DMS 273 (cell line): ENCODE measurements around the gene CUTC.
"Not testable (repeated sequence)": the region's sequence is repeated elsewhere in the genome, so short reads cannot be mapped to it uniquely, and the experiment has no call there.

ENCODE experiments used
- DNase-seq: peaks from one replicate; lab custom pipeline; 2025; ENCODE audit not compliant: unreplicated experiment; lab: John Stamatoyannopoulos, UW

CUTC gene

GRCh38 chr10:99742254-99742653 is 10.2 kb downstream of the CUTC start:
- DNase-seq: no peak

- no peak for DNase-seq
These were observed 10.7 kb downstream of the CUTC start for GRCh38 chr10:99742701-99743100.

DNA sequence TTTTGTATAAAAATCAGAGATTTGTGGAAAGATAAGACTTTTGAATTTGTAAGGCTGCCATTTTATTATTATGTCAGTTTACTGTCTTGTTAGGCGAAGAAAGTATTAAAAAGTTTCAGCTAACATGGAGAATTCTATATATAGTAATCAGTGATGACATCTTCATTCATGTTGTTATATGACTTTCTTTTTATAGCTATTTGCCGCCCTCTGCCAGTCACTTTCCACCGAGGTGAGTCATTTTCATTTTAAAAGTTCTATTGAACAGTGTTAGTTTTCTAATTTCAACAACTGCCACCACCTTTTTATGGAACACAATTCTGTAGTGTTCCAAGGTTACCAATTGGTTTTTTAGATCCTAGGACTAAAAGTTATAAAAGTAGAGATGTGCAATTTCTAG is 11.8 kb downstream of the CUTC start:
- no peak for DNase-seq

- DNase-seq: not testable (repeated sequence)
These were observed 14.1 kb downstream of the CUTC start for GRCh38 chr10:99746166-99746565.

DNA sequence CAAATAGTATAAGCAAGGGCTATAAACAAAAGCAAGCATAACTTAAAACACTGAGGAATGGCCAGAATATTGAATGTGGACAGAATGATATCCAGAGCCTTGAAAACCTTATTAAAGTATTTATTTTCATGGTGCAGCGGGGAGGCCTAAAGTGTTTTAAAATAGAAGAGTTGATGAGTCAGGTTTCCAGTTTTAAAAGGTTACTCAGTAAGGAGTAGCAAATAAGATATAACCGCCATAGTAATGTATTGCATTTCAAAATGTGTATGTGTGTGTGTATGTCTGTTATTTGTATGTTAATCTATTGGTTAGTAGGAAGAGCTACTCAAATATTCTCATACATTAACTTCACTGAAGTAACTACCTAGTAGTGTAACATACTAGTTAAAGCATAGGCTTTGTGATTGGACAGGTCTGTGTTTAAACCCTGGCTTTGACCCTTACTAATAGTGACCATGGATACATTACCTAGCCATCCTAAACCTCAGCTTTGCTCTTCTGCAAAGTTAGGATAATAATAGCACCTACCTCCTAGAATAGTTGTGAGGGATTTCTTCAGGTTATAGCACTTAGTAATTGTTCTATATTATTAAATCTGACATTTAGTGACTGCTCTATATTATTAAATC is 16.9 kb downstream of the CUTC start:
- no peak for DNase-seq

- no peak for DNase-seq
These were observed 18.6 kb downstream of the CUTC start for GRCh38 chr10:99750641-99751040.

DNA sequence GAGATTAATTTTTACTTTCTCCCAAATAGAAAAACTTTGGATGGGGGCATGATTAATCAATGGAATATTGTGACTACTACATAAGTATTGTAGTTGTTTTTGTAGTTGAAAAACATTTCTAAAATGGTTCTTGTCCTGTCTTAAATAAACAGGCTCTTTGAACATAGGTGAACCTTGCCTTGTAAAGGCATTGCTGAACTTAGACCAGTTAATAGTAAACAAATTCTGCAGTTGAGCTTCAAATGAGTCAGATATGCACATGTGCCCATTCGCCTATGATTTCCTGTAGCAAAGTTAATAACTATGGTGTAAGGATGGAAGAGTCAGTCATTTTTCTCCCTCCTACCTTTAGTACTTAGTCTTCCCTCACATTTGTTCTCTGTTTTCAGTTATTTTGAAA is 22.6 kb downstream of the CUTC start:
- no peak for DNase-seq

DNA sequence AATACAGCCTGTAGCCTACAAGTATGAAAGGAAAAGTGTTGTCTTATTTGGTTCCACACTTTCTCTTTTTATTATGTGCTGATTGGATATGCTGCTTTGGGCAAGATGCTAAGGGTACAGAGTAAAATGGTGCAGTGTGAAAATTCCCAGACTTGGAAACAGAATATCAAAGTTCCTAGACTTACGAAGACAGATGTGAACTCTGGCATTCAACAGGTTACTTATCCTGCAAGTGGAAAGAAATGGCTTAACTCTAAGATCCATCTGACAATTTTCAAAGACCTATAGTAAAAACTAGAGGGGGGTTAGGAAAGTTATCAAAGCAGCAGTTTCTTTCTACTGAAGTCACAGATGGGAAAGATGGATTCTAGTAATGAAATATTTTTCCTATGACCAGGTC is 24.1 kb downstream of the CUTC start:
- no peak for DNase-seq

DNA sequence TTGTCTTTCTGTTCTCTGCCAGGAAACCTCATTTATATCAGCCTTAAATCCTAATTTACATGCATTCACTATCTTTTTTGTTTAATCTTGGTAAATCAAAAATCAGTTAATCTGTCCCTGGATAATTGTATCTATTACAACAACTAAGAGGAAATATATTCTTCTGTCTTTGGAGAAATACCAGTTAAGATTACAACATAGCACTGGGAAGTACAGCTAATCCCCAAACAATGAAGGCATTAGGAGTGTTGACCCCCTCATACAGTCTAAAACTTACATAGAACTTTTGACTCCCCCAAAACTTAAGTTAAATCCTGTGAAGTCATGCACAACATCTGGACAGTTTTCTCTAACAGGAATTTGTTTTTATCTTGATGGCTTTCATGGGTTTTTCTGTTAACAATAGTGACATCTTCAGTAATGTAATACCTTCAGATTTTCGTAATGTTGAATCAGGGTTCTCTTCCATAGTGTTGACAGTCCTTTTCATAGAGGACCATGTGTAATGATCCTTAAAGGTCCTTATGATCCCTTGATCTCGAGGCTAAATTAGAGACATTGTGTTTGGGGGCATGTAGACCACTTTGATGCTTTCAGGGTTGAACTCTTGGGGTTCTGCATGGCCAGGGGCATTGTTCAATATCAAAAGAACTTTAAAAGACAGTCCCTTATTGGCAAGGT is 26.3 kb downstream of the CUTC start:
- no peak for DNase-seq

DNA sequence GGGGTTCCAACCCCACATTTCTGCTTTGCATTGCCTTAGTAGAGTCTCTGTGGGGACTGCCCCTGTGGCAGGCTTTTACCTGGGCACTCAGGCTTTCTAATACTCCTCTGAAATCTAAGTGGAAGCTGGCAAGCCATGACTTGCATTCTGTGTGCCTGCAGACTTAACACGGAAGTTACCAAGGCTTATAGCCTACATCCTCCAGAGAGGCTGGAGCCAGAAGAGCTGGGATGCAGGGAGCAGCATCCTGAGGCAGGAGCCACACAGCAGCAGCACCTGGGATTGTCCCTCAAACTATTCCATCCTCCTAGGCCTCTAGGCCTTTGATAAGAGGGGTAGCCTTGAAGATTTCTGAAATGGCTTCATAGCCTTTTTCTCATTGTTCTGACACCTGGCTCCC is 28.3 kb downstream of the CUTC start:
- DNase-seq: no peak

DNA sequence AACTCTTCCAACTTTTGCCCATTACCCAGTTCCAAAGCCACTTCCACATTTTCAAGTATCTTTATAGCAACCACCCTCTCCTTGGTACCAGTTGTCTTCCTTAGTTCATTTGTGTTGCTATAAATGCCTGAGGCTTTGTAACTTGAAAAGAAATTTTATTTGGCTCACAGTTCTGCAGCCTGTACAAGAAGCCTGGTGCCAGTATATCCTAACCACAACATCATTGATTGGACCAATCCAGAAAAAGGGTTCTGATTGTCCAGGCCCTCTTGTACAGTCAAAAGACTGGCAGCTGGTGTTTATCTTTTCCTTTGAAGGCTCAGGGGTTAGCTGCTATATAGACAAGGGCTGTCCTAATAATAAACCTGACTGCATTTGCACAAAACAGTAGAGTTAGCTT is 29.3 kb downstream of the CUTC start:
- peak; percentile 32 for DNase-seq

DNA sequence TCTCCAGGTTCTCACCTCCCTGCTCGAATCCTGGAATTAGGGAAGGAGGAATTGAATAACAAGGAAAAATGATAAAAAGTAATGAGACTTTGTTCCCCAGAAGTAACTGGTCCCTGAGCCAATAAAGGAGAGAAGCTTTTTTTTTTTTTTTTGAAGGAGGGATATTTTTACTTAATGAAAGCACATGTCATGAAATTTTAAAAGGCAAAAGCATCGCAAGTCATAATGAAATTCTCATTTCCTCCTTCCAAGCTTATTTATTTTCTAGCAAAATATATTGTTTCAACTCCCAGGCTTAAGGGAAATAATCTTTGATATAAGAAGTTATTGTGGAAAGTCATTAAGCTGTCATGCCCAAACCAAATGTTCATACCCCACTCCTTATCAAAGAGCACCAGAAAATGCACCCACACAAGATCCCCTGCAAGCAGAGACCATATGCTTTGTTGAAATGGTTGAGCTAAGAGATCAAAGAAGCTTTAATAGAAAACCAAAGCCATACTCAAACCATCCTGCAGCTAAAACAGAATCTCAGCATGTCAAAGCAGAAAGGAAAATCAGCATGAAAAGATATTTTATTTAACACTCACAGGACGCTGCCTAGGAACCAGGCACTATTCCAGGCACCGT is 33.8 kb downstream of the CUTC start:
- DNase-seq: no peak

DNA sequence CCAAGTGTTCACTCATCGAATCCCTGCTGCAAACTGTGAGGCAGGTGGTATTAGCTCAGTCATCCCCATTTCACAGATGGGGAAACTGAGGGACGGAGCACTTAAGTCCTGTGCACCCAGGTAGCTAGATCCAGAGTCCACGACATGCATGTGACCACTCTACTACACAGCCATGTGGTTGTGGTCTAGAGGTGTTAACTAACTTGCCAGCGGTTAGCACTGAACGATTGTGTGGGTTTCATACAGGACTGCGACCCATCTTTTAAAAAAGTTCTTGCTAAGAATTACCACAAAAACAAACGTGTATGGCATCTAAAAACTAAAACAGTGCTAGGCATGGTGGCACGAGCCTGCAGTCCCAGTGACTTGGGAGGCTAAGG is 34.3 kb downstream of the CUTC start:
- DNase-seq: no peak

DNA sequence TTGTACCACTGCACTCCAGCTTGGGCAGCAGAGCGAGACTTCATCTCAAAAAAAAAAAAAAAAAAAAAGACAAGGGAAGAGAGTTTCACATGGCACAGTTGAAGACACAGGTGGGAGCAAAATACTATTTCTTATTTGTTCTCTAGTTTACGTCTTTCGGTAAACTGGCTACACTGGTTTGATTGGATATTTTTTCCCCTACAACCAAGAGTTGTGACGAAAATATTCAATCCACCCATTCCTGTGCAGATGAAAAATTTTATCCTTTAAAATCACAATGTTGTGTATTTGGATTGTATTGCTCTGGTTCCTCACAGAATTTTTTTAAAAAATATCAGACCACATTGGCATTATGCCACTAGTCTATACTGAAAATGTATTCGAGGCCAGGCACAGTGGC is 35.9 kb downstream of the CUTC start:
- no peak for DNase-seq

DNA sequence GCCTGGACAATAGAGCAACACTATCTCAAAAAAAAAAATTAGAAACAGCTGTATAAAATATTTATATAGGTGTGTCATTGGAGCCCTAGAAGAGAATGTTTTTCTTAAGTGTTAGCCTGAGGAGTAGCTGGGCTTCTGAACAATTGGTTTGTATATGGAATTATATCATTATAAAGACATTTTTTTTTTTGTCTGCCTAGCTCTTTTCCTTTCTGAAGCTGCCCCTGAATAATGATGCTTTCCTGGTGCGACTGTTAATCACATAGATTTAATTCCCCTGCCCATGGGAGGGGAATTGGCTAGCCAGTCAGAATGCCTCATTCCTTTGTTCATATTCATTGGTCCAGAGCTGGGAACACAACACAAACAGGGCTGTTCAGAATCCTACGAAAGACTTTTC is 36.5 kb downstream of the CUTC start:
- DNase-seq: no peak

- DNase-seq: no peak
These were observed 37.7 kb downstream of the CUTC start for GRCh38 chr10:99769706-99770105.

- no peak for DNase-seq
These were observed 38.5 kb downstream of the CUTC start for GRCh38 chr10:99770408-99771045.

- DNase-seq: no peak
These were observed 43.8 kb downstream of the CUTC start for GRCh38 chr10:99775850-99776249.

DNA sequence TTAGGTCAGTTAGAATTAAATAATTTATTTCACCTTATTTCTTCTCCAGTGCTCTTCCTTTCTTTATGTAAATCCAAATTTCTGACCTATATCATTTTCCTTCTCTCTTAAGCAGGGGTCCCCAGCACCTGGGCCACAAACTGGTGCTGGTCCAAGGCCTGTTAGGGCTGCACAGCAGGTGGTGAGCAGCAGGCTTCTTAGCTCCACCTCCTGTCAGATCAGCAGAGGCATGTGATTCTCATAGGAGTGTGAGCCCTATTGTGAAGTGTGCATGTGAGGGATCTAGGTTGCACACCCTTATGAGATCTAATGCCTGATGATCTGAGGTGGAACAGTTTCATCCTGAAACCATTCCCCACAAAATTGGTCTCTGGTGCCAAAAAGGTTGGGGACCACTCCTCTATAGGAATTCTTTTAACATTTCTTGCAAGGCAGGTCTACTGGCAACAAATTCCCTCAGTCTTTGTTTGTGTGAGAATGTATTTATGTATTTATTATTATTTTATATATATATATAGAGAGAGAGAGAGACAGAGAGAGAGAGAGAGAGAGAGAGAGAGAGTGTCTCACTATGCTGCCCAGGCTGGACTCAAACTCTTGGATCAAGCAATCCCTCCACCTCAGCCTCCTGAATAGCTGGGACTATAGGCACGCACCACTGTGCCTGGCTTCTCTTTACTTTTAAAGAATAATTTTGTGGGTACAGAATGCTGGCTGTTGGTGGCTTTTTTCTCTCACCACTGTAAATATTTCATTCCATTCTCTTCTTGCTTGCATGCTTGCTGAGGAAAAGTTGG is 46.1 kb downstream of the CUTC start:
- DNase-seq: no peak

DNA sequence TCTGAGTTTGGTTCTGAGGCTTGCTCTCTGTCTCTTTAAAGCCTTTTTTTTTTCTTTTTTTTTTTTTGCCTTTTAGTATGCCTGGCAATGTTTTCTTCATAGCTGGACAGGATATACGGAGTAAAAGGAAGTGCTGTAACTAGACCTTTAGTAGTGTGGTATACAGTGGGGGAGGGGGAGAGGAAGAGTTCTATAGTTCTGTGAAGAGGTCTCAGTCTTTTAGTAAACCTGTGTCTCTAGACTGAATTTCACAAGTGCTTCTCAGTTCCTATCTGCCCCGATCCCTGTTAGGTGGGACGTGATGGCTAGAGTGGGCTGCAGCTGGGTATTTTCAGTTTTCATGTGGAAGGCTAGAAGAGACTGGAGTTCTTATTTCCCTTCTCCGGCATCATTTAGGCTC is 47.3 kb downstream of the CUTC start:
- no peak for DNase-seq

- DNase-seq: no peak
These were observed 49.8 kb downstream of the CUTC start for GRCh38 chr10:99781734-99782429.
